Measurements from ENCODE around the gene LSM12.
A peak's percentile ranks its signal among the peaks of the same experiment; 100 is the strongest.

LSM12 gene

GRCh38 chr17:44079877-44080821 is 13.7 kb upstream of the LSM12 start:
- in situ Hi-C loops (cut with MboI; ENCODE audit: low pct_unique_long_range_greater_than_20kb, low sequenced_read_pairs) = loop anchor here (10.0 kb wide), 1 partner anchor 55 kb away; no protein-coding TSS in a partner anchor

DNA sequence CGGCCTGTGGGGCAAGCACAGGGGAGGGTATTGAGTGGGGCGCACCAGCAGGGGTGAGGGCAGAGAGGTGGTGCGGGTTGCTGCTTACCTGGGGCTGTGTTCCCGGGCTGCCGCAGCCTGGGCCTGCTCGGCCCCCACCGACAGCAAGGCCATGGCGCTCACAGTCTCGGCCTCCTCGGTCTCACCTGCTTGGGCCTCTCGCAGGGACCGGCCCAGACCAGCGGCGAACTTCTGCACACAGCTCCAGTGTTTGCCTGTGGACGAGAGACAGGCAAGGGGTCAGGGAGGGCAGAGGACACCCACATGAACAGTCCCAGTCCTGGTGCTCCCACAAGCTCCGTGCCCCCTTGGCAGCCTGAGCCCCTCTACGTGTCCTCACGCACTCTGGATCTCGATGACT is 11.9 kb upstream of the LSM12 start:
- DNase-seq = no peak
- in situ Hi-C loops (cut with MboI; ENCODE audit: low pct_unique_long_range_greater_than_20kb, low sequenced_read_pairs) = loop anchor here (10.0 kb wide), 1 partner anchor 56 kb away; no protein-coding TSS in a partner anchor

More at GRCh38 chr17:44079877-44080821, 13.7 kb upstream of the LSM12 start:
- DNase-seq = no peak

GRCh38 chr17:44077595-44077909 is 11.1 kb upstream of the LSM12 start:
- DNase-seq = peak; percentile 41
- in situ Hi-C loops (cut with MboI; ENCODE audit: low pct_unique_long_range_greater_than_20kb, low sequenced_read_pairs) = loop anchor here (10.0 kb wide), 1 partner anchor 57 kb away; no protein-coding TSS in a partner anchor

DNA sequence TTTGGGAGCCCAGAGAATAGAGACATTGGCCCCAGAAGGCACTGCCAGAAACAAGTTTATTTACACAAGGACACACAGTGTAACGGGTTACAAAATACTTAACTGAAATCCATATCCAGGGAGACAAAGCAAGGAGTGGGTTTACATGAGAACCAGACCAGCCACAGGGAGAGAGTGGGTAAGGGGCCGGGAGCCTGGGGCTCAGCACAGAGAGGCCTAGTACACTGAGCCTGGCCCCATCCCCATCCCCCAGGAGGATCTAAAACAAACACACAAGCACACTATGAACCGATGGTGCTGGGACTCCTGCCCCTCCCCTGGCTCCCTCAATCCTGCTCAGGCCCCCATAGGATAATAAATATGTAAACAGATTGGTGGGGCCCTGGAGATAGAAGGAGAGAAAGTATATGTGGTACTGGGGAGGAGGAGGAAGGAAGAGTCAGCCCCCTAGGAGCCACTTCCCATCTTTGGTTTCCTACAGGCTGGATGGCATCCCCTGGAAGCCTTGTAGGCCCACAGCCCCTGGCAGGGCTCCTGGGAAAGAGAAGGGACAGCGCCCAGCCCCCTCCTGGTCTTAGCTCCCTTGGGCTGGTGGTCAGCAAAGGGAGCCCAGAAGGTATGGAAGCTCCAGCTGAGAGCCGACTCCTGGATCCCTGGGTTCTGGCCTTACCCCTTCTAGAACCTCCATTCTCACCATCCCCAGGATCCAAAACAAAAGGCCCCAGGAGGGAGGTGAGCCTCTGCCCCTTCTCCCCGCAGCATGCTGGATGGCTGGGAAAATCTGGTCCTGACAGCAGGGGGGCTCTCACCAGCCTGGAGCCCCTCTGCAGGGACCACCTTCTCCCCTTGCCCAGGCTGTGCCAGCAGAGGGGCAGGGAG is 10.5 kb upstream of the LSM12 start:
- no peak for DNase-seq
- in situ Hi-C loops (cut with MboI; ENCODE audit: low pct_unique_long_range_greater_than_20kb, low sequenced_read_pairs) = loop anchor here (10.0 kb wide), 1 partner anchor 58 kb away; no protein-coding TSS in a partner anchor

- DNase-seq = no peak
Observed at GRCh38 chr17:44075598-44076293, 9.3 kb upstream of the LSM12 start.

DNA sequence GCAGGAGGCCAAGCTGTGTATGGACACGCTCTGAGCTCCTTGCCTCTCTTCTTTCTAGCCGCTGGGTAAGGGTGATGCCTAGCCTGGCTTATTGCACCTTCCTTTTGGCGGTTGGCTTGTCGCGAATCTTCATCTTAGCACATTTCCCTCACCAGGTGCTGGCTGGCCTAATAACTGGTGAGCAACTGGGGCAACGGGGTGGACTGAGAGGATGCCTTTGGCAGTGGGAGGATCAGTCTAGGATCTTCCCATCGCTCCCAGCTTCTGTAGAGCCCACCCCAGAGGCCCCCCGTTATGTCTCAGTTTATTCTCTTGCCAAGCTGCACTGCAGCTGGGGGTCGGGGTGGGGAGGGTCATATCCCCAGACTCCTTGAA is 8.4 kb upstream of the LSM12 start:
- in situ Hi-C loops (cut with MboI; ENCODE audit: low pct_unique_long_range_greater_than_20kb, low sequenced_read_pairs) = loop anchor here (10.0 kb wide), 1 partner anchor 60 kb away; no protein-coding TSS in a partner anchor
- DNase-seq = no peak

More at GRCh38 chr17:44075598-44076293, 9.3 kb upstream of the LSM12 start:
- in situ Hi-C loops (cut with MboI; ENCODE audit: low pct_unique_long_range_greater_than_20kb, low sequenced_read_pairs) = loop anchor here (10.0 kb wide), 1 partner anchor 59 kb away; no protein-coding TSS in a partner anchor

GRCh38 chr17:44074231-44074910 is 7.9 kb upstream of the LSM12 start:
- no peak for DNase-seq
- in situ Hi-C loops (cut with MboI; ENCODE audit: low pct_unique_long_range_greater_than_20kb, low sequenced_read_pairs) = loop anchor here (10.0 kb wide), 1 partner anchor 60 kb away; no protein-coding TSS in a partner anchor

DNA sequence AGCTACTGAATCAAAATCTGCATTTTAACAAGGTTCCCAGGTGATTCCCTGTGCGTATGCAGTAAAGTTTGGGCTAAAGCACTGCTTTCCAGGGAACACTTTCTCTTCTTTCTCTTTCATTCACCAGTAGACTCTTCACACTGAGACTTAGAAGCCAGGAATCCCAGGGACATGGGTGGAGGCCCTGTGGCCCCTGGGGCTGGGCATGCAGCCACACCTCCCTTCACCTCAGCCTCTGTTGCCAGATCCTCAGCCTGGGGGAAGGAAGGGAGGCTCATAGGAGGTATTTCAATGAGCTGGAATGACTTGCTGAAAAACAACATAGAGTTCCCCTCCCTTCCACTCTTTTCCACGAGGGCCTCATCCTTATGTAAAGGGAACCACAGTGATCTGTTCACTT is 5.3 kb upstream of the LSM12 start:
- in situ Hi-C loops (cut with MboI; ENCODE audit: low pct_unique_long_range_greater_than_20kb, low sequenced_read_pairs) = loop anchor here (10.0 kb wide), 1 partner anchor 63 kb away; no protein-coding TSS in a partner anchor
- peak; percentile 35 for DNase-seq

- in situ Hi-C loops (cut with MboI; ENCODE audit: low pct_unique_long_range_greater_than_20kb, low sequenced_read_pairs) = loop anchor here (10.0 kb wide), 1 partner anchor 64 kb away; no protein-coding TSS in a partner anchor
- DNase-seq = no peak
Observed at GRCh38 chr17:44071198-44071520, 4.7 kb upstream of the LSM12 start.

DNA sequence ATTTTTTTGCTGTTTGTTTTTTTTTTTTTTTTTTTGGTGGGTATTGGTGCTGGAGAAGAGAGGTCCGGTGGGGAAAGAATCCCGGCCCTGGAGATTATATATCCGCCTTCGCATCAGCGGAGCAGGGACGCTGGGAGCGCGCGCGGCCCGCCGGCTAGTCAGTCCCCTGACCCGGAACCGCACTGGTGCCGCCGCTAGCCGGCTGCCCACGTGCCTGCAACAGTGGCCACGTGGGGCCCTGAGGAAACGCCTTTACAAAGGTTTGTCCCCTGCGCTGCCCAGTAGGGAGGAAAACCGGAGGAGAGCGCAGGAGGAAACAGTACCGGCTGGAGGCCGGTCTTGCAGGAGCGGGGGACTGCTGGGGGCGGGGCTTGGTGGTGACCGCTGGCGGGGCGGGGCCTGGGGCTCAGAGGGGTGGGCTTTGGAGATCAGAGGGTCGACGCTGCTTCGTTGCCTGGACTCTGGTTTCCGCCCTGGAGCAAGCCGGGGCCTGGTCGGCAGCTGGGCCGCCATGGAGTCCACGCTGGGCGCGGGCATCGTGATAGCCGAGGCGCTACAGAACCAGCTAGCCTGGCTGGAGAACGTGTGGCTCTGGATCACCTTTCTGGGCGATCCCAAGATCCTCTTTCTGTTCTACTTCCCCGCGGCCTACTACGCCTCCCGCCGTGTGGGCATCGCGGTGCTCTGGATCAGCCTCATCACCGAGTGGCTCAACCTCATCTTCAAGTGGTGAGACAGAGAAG is 4.2 kb upstream of the LSM12 start, which contains the start of gene G6PC3:
G6PC3 (plus strand) TSS at position 281 of the 743 bp plus-strand sequence; CDS start at position 512, 231 bp downstream.
- in situ Hi-C loops (cut with MboI; ENCODE audit: low pct_unique_long_range_greater_than_20kb, low sequenced_read_pairs) = loop anchor here (10.0 kb wide), 1 partner anchor 64 kb away; no protein-coding TSS in a partner anchor

DNA sequence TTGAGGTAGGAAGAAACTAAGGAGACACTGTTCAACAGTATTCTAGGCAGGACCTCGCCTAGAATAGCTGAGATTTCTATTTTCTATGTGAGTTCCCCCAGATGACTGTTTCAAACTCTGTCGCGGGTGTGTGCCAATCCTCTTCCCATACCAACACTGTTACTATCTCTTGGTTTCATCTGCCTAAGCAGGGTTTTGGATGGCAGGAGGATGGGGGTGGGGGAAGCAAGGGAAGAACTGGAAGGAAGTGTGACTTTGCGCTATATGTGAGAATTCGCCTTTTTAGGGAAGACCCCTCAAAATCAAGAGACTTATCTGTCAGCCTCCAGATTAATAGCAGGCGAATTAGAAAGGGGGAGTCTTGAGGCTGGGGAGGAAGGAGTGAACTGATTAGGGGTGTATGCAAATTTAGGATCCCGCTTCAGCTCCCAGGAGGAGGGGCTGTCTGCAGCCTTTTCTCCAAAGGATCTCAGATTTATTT is 3.5 kb upstream of the LSM12 start:
- in situ Hi-C loops (cut with MboI; ENCODE audit: low pct_unique_long_range_greater_than_20kb, low sequenced_read_pairs) = loop anchor here (10.0 kb wide), 1 partner anchor 65 kb away; no protein-coding TSS in a partner anchor
- no peak for DNase-seq

More for the DNA sequence above, 4.2 kb upstream of the LSM12 start, which contains the start of gene G6PC3:
- DNase-seq = peak; percentile 96

DNA sequence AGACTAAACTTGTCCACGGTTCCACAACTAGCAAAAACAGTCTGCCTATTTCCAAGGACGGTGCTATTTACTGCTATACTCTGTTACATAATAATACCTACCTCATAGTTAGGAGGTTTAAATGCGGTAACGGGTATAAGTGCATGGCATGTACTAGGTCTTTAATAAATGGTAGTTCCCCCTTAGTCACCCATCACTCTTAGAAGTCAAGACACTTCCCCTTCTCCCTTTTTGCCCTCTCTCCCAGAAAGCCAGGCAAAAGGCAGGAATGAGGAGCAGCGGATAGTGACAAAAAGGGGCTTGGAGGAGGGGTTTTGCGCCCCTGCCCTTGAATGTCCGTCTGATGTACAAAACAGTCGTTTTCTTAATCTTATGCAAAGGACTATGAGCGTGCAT is 1.1 kb upstream of the LSM12 start:
- in situ Hi-C loops (cut with MboI; ENCODE audit: low pct_unique_long_range_greater_than_20kb, low sequenced_read_pairs) = no loop called here
- DNase-seq = no peak

DNA sequence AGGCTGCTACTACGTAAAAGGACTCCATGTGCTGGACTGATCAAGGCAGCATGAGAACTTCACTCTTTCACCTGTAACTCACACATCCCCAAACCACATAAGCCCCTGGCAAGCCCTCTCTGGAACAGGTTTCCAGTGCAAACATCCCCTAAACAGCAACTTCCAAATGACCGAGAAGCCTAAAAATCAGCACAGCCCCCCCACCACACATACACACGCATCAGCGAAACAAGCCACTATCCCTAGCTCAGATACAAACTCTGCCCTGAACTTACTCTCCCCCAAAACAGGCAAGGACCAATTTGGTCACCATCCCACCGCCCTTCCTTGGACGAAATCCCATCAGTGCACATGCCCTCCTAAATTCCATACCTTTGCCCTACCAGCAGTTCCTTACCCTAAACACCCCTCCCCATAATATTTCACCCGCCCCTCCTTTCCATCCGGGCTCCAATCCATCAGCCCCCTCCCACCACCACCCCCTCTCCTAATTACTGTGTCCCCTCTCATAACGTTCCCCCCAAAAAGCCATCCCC is 735 bp downstream of the LSM12 start:
- in situ Hi-C loops (cut with MboI; ENCODE audit: low pct_unique_long_range_greater_than_20kb, low sequenced_read_pairs) = no loop called here
- DNase-seq = peak; percentile 48

DNA sequence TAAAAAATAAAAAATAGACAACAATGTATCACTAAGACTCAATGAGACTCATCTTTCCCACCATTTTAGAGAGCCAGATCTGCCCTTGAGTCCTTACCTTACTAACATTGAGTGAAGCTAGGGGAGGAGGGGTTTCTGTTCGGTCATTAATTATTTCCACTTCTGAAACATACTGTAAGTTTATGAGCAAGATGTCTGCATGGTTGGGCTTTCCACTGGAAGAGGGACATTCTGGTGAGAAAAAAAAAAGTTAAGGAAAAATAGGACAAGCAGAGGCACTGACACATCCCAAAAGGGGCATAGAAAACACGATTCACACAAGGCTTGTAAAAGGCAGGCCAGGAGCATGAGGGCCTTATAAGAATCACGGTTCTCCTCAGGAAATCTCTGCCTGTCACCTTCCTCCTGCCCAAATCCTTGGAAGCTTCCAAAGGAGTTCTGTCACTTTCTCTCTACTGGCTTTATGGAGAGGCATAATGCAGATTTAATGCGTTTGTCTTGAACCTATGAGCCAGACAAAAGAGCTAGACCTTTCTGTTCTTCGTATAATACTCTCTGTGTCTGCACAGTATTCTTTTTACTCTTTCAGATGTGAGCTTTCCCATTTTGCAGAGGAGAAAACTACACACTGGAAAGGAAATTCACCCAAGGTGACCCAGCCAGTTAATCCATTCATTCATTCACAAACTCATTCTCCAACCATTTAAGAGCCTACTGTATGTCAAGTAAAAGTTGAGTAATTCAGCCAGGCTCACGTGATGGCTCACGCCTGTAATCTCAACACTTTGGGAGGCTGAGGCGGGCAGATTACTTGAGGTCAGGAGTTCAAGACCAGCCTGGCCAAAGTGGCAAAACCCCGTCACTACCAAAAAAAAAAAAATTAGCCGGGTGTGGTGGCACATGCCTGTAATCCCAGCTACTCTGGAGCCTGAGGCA is 2.5 kb downstream of the LSM12 start:
- in situ Hi-C loops (cut with MboI; ENCODE audit: low pct_unique_long_range_greater_than_20kb, low sequenced_read_pairs) = no loop called here
- no peak for DNase-seq

- in situ Hi-C loops (cut with MboI; ENCODE audit: low pct_unique_long_range_greater_than_20kb, low sequenced_read_pairs) = no loop called here
Observed at GRCh38 chr17:44062871-44063270, 3.6 kb downstream of the LSM12 start.

GRCh38 chr17:44061446-44061845 is 5.0 kb downstream of the LSM12 start:
- in situ Hi-C loops (cut with MboI; ENCODE audit: low pct_unique_long_range_greater_than_20kb, low sequenced_read_pairs) = no loop called here
- no peak for DNase-seq

More at GRCh38 chr17:44062871-44063270, 3.6 kb downstream of the LSM12 start:
- DNase-seq = no peak
